ENCODE results near the gene UTP14A.
"Not testable (repeated sequence)": the region's sequence is repeated elsewhere in the genome, so short reads cannot be mapped to it uniquely, and the experiment has no call there.

UTP14A gene, protein sequence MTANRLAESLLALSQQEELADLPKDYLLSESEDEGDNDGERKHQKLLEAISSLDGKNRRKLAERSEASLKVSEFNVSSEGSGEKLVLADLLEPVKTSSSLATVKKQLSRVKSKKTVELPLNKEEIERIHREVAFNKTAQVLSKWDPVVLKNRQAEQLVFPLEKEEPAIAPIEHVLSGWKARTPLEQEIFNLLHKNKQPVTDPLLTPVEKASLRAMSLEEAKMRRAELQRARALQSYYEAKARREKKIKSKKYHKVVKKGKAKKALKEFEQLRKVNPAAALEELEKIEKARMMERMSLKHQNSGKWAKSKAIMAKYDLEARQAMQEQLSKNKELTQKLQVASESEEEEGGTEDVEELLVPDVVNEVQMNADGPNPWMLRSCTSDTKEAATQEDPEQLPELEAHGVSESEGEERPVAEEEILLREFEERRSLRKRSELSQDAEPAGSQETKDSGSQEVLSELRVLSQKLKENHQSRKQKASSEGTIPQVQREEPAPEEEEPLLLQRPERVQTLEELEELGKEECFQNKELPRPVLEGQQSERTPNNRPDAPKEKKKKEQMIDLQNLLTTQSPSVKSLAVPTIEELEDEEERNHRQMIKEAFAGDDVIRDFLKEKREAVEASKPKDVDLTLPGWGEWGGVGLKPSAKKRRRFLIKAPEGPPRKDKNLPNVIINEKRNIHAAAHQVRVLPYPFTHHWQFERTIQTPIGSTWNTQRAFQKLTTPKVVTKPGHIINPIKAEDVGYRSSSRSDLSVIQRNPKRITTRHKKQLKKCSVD

GRCh38 chrX:129905787-129906580 is at the start of gene UTP14A:
Gene UTP14A (plus strand): TSS chrX:129906164. CDS start chrX:129906211, 47 bp downstream.
- H3K27ac ChIP-seq = peak within 1 kb of the TSS; percentile 81
- no peak for TF ChIP-seq CTCF (conservative IDR thresholded peaks at IDR 0.05)
- TF ChIP-seq ZFX (IDR thresholded peaks at IDR 0.05) = no peak

DNA sequence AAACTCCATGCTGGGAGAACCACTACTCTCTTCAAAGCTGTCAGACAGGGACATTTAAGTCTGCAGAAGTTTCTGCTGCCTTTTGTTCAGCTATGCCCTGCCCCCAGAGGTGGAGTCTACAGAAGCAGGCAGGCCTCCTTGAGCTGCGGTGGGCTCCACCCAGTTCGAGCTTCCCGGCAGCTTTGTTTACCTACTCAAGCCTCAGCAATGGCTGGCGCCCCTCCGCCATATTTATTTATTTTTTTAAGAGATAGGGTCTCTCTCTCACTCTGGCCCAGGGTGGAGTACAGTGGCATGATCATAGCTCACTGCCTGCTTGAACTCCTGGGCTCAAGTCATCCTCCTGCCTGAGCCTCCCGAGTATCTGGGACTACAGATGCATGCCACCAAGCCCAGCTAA is 46.8 kb upstream of the UTP14A start:
- not testable (repeated sequence) for H3K27ac ChIP-seq

DNA sequence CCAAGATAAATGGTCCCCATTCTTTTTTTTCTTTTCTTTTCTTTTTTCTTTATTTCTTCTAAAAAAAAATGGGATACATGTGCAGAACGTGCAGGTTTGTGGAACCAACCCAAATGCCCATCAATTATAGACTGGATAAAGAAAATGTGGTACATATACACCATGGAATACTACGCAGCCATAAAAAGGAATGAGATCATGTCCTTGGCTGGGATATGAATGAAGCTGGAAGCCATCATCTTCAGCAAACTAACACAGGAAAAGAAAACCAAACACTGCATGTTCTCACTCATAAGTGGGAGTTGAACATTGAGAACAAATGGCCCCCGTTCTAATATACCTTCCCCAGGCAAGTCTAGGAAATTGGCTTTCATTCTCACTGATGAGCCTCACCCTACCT is 39.6 kb upstream of the UTP14A start:
- H3K27ac ChIP-seq = not testable (repeated sequence)

- H3K27ac ChIP-seq = no peak overlapping the region
- TF ChIP-seq CTCF (conservative IDR thresholded peaks at IDR 0.05) (no peak), ZFX (IDR thresholded peaks at IDR 0.05) (no peak)
Observed at GRCh38 chrX:129872524-129872923, 33.4 kb upstream of the UTP14A start.

- TF ChIP-seq CTCF (conservative IDR thresholded peaks at IDR 0.05) = no peak
- TF ChIP-seq ZFX (IDR thresholded peaks at IDR 0.05) = no peak
- H3K27ac ChIP-seq = no peak overlapping the region
Observed at GRCh38 chrX:129875669-129876068, 30.3 kb upstream of the UTP14A start.

GRCh38 chrX:129876771-129877305 is 29.1 kb upstream of the UTP14A start:
- TF ChIP-seq CTCF (conservative IDR thresholded peaks at IDR 0.05) (no peak), ZFX (IDR thresholded peaks at IDR 0.05) (no peak)
- no peak overlapping the region for H3K27ac ChIP-seq

- H3K27ac ChIP-seq = no peak overlapping the region
- TF ChIP-seq CTCF (conservative IDR thresholded peaks at IDR 0.05) = no peak
- TF ChIP-seq ZFX (IDR thresholded peaks at IDR 0.05) = no peak
Observed at GRCh38 chrX:129877401-129877800, 28.6 kb upstream of the UTP14A start.

DNA sequence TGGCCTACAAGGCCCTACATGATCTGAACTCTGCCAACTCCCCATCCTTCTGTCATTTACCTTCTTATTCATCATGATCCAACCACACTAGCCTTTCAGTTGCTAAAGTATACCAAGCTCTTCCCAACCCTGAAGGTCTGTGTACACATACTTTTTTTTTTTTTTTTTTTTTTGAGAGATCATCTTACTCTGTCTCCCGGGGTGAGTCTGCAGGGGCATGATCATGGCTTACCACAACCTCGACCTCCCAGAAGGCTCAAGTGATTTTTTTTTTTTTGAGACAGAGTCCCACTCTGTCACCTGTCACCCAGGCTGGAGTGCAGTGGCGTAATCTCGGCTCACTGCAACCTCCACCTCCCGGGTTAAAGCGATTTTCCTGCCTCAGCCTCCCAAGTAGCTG is 5.9 kb upstream of the UTP14A start:
- no peak overlapping the region for H3K27ac ChIP-seq
- TF ChIP-seq ZFX (IDR thresholded peaks at IDR 0.05) = no peak
- TF ChIP-seq CTCF (conservative IDR thresholded peaks at IDR 0.05) = no peak

Measured in C4-2B (cell line).